Fibroblast of upper back skin (primary cell): ENCODE results near the gene DCAF17.
"Not testable (repeated sequence)": the region's sequence is repeated elsewhere in the genome, so short reads cannot be mapped to it uniquely, and the experiment has no call there.

Source experiments
- DNase-seq: peaks from one replicate; pipeline ENCODE4 v3.0.0-alpha.2; 2013

Gene DCAF17

GRCh38 chr2:171515672-171516298 lies 81.8 kb downstream of the DCAF17 start:
- DNase-seq: peak; percentile 45

DNA sequence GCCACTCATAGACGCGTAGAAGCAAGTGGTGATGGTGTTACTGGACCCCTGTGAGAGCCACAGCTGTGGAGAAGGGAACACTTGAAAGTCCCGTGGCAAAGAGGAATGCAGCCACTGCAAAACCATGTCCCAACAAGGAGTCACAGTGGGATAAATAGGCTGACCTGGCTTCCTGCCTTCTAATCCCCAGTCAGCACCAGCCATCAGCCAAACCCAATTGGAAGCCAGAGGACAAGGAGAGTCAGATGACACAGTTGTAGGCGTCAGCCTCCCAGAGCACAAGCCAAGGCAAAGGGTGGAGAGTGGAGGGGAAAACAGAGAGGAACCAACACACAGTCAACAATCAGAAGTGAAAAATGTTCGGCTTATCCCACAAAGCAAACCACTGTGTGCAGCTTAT lies 82.8 kb downstream of the DCAF17 start:
- DNase-seq: no peak

DNA sequence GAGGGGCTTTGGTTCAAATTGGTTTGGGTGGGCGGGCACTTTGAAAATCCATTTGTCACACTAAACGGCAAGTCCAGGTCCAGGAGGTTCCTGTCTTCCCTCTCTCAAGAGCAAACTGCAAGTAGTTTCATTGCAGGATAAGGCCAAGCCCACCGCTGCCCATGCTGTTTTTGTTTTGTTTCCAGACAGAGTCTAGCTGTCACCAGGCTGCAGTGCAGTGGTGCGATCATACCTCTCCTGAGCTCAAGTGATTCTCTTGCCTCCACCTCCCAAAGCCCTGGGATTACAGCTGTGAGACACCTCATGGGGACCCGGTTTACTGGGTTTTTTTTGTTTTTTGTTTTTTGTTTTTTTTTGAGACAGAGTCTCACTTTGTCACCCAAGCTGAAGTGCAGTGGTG lies 86.4 kb downstream of the DCAF17 start:
- no peak for DNase-seq

DNA sequence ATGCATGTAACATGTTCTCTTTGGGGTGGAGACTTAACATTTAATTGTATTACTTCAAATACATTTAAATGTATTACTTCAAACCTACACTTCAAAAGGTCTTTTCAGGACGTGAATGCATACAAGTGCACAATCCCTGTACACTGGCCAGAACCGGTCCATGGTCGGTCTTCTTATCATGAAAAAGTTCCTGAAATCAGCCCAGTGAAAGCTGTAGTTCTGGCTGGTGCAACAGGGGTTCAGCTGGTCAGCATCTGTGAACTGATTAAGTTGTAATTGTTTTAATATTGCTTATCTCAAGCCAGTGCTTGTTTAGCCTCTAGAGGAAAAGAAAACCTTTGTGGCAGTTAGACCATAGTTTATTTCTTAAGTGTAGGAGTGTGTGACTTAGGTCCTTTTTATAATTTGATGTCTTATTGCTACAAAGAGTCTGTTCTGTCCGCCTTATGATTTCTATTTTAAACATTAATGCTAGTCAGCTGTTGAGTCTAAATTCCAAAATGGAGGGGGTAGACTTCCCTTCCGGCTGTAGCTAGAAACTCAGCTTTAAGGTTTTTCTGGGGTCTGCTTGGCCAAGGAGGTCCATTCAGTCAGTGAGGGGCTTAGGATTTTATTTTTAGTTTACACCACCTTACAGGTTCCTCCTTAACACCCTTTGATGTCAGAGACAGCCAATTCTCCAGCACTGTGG lies 87.5 kb downstream of the DCAF17 start:
- DNase-seq: no peak

DNA sequence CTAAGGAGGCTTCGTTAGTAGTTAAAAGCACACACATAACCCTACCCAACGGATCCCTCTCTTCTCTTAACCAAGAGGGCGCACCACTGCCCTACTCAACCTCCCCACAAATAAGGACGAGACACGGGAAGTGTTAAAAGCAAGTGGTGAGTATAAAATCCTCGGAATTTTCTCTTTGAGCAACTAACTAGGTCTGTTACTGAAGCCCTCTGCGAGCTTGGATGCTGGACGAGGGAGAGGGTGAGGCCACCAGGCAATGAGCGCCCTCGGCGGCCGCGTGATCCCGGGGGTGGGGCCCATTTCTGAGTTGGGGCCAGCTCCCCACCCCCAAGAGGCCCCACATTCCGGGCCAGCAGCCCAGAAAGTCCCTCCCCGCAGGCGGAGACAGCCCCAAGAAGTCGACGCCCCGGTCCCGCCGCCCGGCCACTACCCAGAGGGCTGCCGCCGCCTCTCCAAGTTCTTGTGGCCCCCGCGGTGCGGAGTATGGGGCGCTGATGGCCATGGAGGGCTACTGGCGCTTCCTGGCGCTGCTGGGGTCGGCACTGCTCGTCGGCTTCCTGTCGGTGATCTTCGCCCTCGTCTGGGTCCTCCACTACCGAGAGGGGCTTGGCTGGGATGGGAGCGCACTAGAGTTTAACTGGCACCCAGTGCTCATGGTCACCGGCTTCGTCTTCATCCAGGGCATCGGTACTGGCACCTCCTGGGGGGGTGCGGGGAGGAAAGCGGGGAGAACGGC lies 88.2 kb downstream of the DCAF17 start, which contains the start of gene CYBRD1:
Gene CYBRD1 (plus strand): TSS at position 423 of the 736 bp plus-strand sequence. CDS start 72 bp downstream, at position 495.
- peak; percentile 89 for DNase-seq

DNA sequence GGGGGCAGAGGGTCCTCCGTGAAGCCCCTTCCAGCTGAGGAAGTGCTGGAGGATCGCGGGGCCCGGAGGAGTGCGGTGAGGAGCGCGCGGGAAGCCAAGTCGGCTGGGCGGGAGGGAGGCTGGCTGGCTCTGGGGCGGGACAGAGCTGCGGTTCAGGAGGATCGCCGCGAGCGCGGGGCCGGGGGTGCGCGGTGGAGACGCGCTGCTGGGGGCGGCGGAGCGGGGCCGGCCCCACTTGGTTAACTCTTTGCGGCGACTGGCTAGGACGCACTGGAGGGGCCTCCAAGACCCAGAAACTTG lies 88.7 kb downstream of the DCAF17 start:
- no peak for DNase-seq

GRCh38 chr2:171523088-171524017 lies 89.3 kb downstream of the DCAF17 start:
- peak; percentile 56 for DNase-seq

- DNase-seq: no peak
These were observed 90.0 kb downstream of the DCAF17 start for GRCh38 chr2:171524018-171524401.

GRCh38 chr2:171529914-171530313 lies 95.9 kb downstream of the DCAF17 start:
- no peak for DNase-seq

DNA sequence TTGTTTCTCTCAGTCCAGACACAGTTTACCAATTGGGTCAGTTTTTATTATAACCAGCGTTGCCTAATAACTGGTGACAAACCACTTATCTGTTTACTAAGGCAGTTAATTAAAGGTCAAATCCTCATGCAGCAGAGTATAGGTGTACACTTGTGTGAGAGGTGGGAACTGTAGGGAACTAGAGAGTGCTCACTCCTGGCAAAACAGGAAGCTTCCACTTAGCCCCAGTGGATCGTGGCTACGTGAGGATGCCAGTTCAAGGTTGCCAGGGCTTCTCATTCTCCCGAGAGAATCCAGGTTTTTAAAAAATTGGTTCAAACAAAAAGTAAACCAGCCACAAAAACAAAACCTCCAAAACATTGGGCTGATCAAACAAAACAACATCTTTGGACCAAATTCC lies 96.4 kb downstream of the DCAF17 start:
- DNase-seq: no peak

DNA sequence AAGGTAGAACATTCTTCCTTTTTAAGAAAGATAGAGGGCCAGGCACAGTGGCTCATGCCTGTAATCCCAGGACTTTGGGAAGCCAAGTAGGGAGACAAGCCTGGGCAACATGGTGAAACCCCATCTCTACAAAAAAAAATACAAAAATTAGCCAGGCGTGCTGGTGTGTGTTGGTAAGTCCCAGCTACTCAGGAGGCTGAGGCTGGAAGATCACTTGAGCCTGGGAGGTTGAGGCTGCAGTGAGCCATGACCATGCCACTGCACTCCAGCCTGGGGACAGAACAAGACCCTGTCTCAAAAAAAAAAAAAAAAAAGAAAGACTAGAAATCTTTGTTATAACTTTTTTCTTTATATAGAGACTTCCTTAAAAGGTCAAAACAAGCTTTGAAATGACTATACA lies 96.8 kb downstream of the DCAF17 start:
- not testable (repeated sequence) for DNase-seq

GRCh38 chr2:171531291-171531690 lies 97.3 kb downstream of the DCAF17 start:
- DNase-seq: peak; percentile 53

- DNase-seq: peak; percentile 28
These were observed 97.9 kb downstream of the DCAF17 start for GRCh38 chr2:171531836-171532450.

GRCh38 chr2:171533331-171533730 lies 99.3 kb downstream of the DCAF17 start:
- DNase-seq: no peak
